ENCODE data around the gene DOLK. TPM values are rescaled to one million over a fixed set of nuclear protein-coding genes. Genes with fewer than 3 reads are reported as not detected.

DOLK gene
- total and polyA plus RNA-seq, 2 experiments from 2014 or later = 21.0 to 37.1 TPM

GRCh38 chr9:128940271-128940921 is 7.0 kb downstream of the DOLK start:
- H3K4me1 ChIP-seq (ENCODE audit: low read depth) = no peaks in the 10 kb centered on the region
- H3K36me3 ChIP-seq = no peaks in the 10 kb centered on the region
- H3K27me3 ChIP-seq = no peaks in the 10 kb centered on the region
- H3K4me3 ChIP-seq = no peak overlapping the region
- no peaks in the 10 kb centered on the region for H3K9me3 ChIP-seq (ENCODE audit: low read depth)
- no peak overlapping the region for H3K27ac ChIP-seq
- TF ChIP-seq CTCF (IDR thresholded peaks at IDR 0.05; ENCODE audit: low read depth, low read length) = no peak
- DNase-seq (ENCODE audit: low read depth in 1 of 2, low spot score in 1 of 2) = no peak

GRCh38 chr9:128937310-128938165 is 9.9 kb downstream of the DOLK start:
- H3K4me3 ChIP-seq = no peak overlapping the region
- H3K27ac ChIP-seq = no peak overlapping the region

GRCh38 chr9:128936171-128936865 is 11.1 kb downstream of the DOLK start:
- no peak for DNase-seq (ENCODE audit: low read depth in 1 of 2, low spot score in 1 of 2)
- Histone ChIP-seq H3K9me3 (ENCODE audit: low read depth) (no peaks in the 10 kb centered on the region), H3K27me3 (no peaks in the 10 kb centered on the region), H3K36me3 (no peaks in the 10 kb centered on the region), H3K27ac (no peak overlapping the region), H3K4me1 (ENCODE audit: low read depth) (no peaks in the 10 kb centered on the region), H3K4me3 (no peak overlapping the region)
- TF ChIP-seq CTCF (IDR thresholded peaks at IDR 0.05; ENCODE audit: low read depth, low read length) = no peak

More at GRCh38 chr9:128937310-128938165, 9.9 kb downstream of the DOLK start:
- TF ChIP-seq CTCF (IDR thresholded peaks at IDR 0.05; ENCODE audit: low read depth, low read length) = no peak
- H3K36me3 ChIP-seq = no peaks in the 10 kb centered on the region
- DNase-seq (ENCODE audit: low read depth in 1 of 2, low spot score in 1 of 2) = no peak
- H3K4me1 ChIP-seq (ENCODE audit: low read depth) = no peaks in the 10 kb centered on the region
- no peaks in the 10 kb centered on the region for H3K27me3 ChIP-seq
- H3K9me3 ChIP-seq (ENCODE audit: low read depth) = no peaks in the 10 kb centered on the region

- H3K9me3 ChIP-seq (ENCODE audit: low read depth) = no peaks in the 10 kb centered on the region
- H3K4me3 ChIP-seq = no peak overlapping the region
- no peak overlapping the region for H3K27ac ChIP-seq
- H3K27me3 ChIP-seq = no peaks in the 10 kb centered on the region
- no peak for DNase-seq (ENCODE audit: low read depth in 1 of 2, low spot score in 1 of 2)
- H3K4me1 ChIP-seq (ENCODE audit: low read depth) = no peaks in the 10 kb centered on the region
- no peaks in the 10 kb centered on the region for H3K36me3 ChIP-seq
- TF ChIP-seq CTCF (IDR thresholded peaks at IDR 0.05; ENCODE audit: low read depth, low read length) = no peak
Observed at GRCh38 chr9:128933731-128934130, 13.7 kb downstream of the DOLK start.

GRCh38 chr9:128929560-128929959 is 17.8 kb downstream of the DOLK start:
- H3K27me3 ChIP-seq = no peaks in the 10 kb centered on the region
- H3K9me3 ChIP-seq (ENCODE audit: low read depth) = no peaks in the 10 kb centered on the region
- H3K4me1 ChIP-seq (ENCODE audit: low read depth) = no peaks in the 10 kb centered on the region
- DNase-seq (ENCODE audit: low read depth in 1 of 2, low spot score in 1 of 2) = no peak
- no peak for TF ChIP-seq CTCF (IDR thresholded peaks at IDR 0.05; ENCODE audit: low read depth, low read length)
- no peak overlapping the region for H3K27ac ChIP-seq
- H3K36me3 ChIP-seq = no peaks in the 10 kb centered on the region
- no peak overlapping the region for H3K4me3 ChIP-seq
